ENCODE results near the gene MAT1A.
"Not testable (repeated sequence)": the region's sequence is repeated elsewhere in the genome, so short reads cannot be mapped to it uniquely, and the experiment has no call there.

Gene MAT1A

GRCh38 chr10:80289451-80290287, at the start of gene MAT1A:
Gene MAT1A (minus strand): TSS chr10:80289658. CDS start chr10:80289423, 235 bp downstream.
- no peak for DNase-seq

GRCh38 chr10:80333983-80334382, 44.5 kb upstream of the MAT1A start:
- no peak for DNase-seq

GRCh38 chr10:80324891-80325364, 35.5 kb upstream of the MAT1A start:
- DNase-seq, result no peak

GRCh38 chr10:80324086-80324485, 34.6 kb upstream of the MAT1A start:
- DNase-seq, result no peak

- DNase-seq, result no peak
These were observed 33.9 kb upstream of the MAT1A start for GRCh38 chr10:80323311-80323710.

- DNase-seq, result no peak
These were observed 33.3 kb upstream of the MAT1A start for GRCh38 chr10:80322711-80323110.

GRCh38 chr10:80322158-80322557, 32.7 kb upstream of the MAT1A start:
- no peak for DNase-seq

GRCh38 chr10:80321183-80321582, 31.7 kb upstream of the MAT1A start:
- no peak for DNase-seq

- no peak for DNase-seq
These were observed 30.9 kb upstream of the MAT1A start for GRCh38 chr10:80320377-80320776.

GRCh38 chr10:80319725-80320290, 30.4 kb upstream of the MAT1A start:
- no peak for DNase-seq

GRCh38 chr10:80319318-80319717, 29.9 kb upstream of the MAT1A start:
- DNase-seq, result no peak

GRCh38 chr10:80318742-80319141, 29.3 kb upstream of the MAT1A start:
- DNase-seq, result no peak

GRCh38 chr10:80315391-80315790, 25.9 kb upstream of the MAT1A start:
- DNase-seq, result no peak

- DNase-seq, result no peak
These were observed 24.1 kb upstream of the MAT1A start for GRCh38 chr10:80313523-80313922.

- DNase-seq, result not testable (repeated sequence)
These were observed 16.5 kb upstream of the MAT1A start for GRCh38 chr10:80305989-80306388.

GRCh38 chr10:80296942-80297341, 7.5 kb upstream of the MAT1A start:
- DNase-seq, result no peak

- DNase-seq, result no peak
These were observed 3.3 kb upstream of the MAT1A start for GRCh38 chr10:80292607-80293239.

- DNase-seq, result no peak
These were observed 1.2 kb upstream of the MAT1A start for GRCh38 chr10:80290474-80291220.

- DNase-seq, result no peak
These were observed 609 bp downstream of the MAT1A start for GRCh38 chr10:80288849-80289248.

- DNase-seq, result no peak
These were observed 4.9 kb downstream of the MAT1A start for GRCh38 chr10:80284522-80284921.

GRCh38 chr10:80283536-80284199, 5.8 kb downstream of the MAT1A start:
- no peak for DNase-seq

- no peak for DNase-seq
These were observed 6.3 kb downstream of the MAT1A start for GRCh38 chr10:80283119-80283518.
